ENCODE measurements around the gene PLXNA2. TPM values are rescaled to one million over a fixed set of nuclear protein-coding genes. Genes with fewer than 3 reads are reported as not detected.

The PLXNA2 gene
- total and polyA plus RNA-seq, 2 donors (not counting 3 experiments of a cell fraction or from before 2014, with no cell fraction given), result 42.6 to 229 TPM

DNA sequence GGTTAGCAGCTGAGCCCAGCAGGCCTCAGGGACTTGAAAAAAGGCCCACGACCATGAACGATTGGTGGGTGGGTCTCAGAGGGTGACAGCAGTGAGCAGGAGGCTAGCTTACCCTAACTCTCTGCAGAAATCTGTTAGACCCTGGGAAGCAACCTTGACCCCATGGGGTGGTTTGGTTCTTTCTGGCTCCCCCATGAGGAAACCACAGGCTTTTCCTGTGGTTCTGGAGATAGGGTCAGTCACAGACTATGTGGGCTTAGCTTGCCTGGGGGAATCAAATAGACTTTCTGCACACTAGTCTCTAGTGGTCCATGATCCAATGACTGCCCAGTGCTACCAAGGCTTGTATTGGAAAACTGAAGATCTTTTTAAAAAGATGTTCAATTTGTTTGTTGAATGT, 118.1 kb downstream of the PLXNA2 start:
- Histone ChIP-seq H3K4me2 (ENCODE audit: insufficient read depth, low read length) (no peak overlapping the region), H3K9ac (replicated peaks; ENCODE audit: extremely low read depth, insufficient read depth, low read length) (no peak overlapping the region), H2AFZ (ENCODE audit: low read depth, low read length) (no peak overlapping the region), H3K9me1 (replicated peaks; ENCODE audit: control insufficient read depth, extremely low read depth, insufficient read depth, low read length) (no peaks in the 10 kb centered on the region), H3K27ac (ENCODE audit: insufficient read depth, low read depth, low read length) (no peak overlapping the region), H3K9me3 (replicated peaks; ENCODE audit: control insufficient read depth, insufficient read depth, low read length) (no peaks in the 10 kb centered on the region), H3K36me3 (ENCODE audit: control insufficient read depth in 2 of 2, extremely low read depth in 1 of 2, insufficient read depth in 2 of 2, low read length in 2 of 2) (peaks cover 8 to 14% of the 10 kb centered on the region in 2 experiments), H3K27me3 (ENCODE audit: control insufficient read depth in 2 of 2, insufficient read depth in 2 of 2, low read length in 2 of 2) (no peaks in the 10 kb centered on the region), H3K4me1 (ENCODE audit: control insufficient read depth, extremely low read depth, insufficient read depth, low read length) (no peaks in the 10 kb centered on the region), H4K20me1 (replicated peaks; ENCODE audit: control insufficient read depth, extremely low read depth, insufficient read depth, low read length) (no peaks in the 10 kb centered on the region), H3K79me2 (ENCODE audit: control insufficient read depth, insufficient read depth, low read length) (peaks cover 93% of the 10 kb centered on the region), H3K4me3 (replicated peaks in 1 of 3; ENCODE audit: insufficient read depth in 1 of 3, low read depth in 1 of 3, low read length in 3 of 3) (no peak overlapping the region)
- FAIRE-seq (no peak), DNase-seq (ENCODE audit: low read depth, low spot score) (no peak)
- CTCF ChIA-PET, result interaction anchor here (0.9 to 1.3 kb wide), 4 partner anchors 20 to 119 kb away, joined by 3 read pairs; no protein-coding TSS in a partner anchor
- POLR2A ChIA-PET, result no interaction called here
- TF ChIP-seq CTCF (IDR thresholded peaks at IDR 0.05; ENCODE audit: extremely low read depth in 1 of 2, insufficient read depth in 1 of 2, low read depth in 1 of 2, low read length in 2 of 2) (no peak), JUN (IDR thresholded peaks at IDR 0.05; ENCODE audit: borderline replicate concordance, insufficient read depth, insufficient read length, low read depth) (no peak), MYC (IDR thresholded peaks at IDR 0.05; ENCODE audit: low read depth, low read length) (no peak), EZH2 (IDR thresholded peaks at IDR 0.05; ENCODE audit: borderline replicate concordance, low read depth, low read length, severe bottlenecking) (no peak), POLR2AphosphoS5 (IDR thresholded peaks at IDR 0.05; ENCODE audit: insufficient read depth, low read depth, low read length) (no peak), POLR2A (IDR thresholded peaks at IDR 0.05; ENCODE audit: low read depth, low read length) (no peak)
- TF ChIP-seq, protein P1, sequence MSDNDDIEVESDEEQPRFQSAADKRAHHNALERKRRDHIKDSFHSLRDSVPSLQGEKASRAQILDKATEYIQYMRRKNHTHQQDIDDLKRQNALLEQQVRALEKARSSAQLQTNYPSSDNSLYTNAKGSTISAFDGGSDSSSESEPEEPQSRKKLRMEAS (IDR thresholded peaks at IDR 0.05; ENCODE audit: insufficient read depth, insufficient read length), result no peak
- intact Hi-C loops (cut with micrococcal nuclease), result no loop called here
- BruUV-seq (replicated peaks), result no TSS peak
- dilution Hi-C loops (cut with MboI; ENCODE audit: extremely low pct_ligation_motif_present, low sequenced_read_pairs), result loop anchor here (25.0 kb wide), 1 partner anchor 111 kb away; the partner anchor contains the start of gene PLXNA2
